Measurements from ENCODE around the gene SLC35F5.
"Not testable (repeated sequence)": the region's sequence is repeated elsewhere in the genome, so short reads cannot be mapped to it uniquely, and the experiment has no call there.

DNA sequence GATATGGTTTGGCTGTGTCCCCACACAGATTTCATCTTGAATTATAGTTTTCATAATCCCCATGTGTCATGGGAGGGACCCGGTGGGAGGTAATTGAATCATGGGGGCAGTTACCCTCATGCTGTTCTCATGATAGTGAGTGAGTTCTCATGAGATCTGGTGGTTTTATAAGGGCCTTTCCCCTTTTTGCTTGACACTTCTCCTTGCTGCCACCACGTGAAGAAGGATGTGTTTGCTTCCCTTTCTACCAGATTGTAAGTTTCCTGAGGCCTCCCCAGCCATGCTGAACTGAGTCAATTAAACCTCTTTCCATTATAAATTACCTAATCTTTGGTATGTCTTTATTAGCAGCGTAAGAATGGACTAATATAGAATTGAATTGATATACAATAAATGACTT is 65.6 kb downstream of the SLC35F5 start:
- TF ChIP-seq, protein P1, sequence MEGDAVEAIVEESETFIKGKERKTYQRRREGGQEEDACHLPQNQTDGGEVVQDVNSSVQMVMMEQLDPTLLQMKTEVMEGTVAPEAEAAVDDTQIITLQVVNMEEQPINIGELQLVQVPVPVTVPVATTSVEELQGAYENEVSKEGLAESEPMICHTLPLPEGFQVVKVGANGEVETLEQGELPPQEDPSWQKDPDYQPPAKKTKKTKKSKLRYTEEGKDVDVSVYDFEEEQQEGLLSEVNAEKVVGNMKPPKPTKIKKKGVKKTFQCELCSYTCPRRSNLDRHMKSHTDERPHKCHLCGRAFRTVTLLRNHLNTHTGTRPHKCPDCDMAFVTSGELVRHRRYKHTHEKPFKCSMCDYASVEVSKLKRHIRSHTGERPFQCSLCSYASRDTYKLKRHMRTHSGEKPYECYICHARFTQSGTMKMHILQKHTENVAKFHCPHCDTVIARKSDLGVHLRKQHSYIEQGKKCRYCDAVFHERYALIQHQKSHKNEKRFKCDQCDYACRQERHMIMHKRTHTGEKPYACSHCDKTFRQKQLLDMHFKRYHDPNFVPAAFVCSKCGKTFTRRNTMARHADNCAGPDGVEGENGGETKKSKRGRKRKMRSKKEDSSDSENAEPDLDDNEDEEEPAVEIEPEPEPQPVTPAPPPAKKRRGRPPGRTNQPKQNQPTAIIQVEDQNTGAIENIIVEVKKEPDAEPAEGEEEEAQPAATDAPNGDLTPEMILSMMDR (conservative IDR thresholded peaks at IDR 0.05; ENCODE audit: low read length): not testable (repeated sequence)
- not testable (repeated sequence) for TF ChIP-seq EZH2phosphoT487 (IDR thresholded peaks at IDR 0.05; ENCODE audit: borderline replicate concordance, low read depth, low read length)
